GM18499 (cell line): ENCODE measurements around the gene CDHR5.

ENCODE experiments used
- ATAC-seq: cut with Tn5 transposase; IDR thresholded peaks from one replicate; pipeline ENCODE4 v1.9.1; 2021; ENCODE audit warnings: moderate number of reproducible peaks; ENCODE audit not compliant: insufficient read depth, unreplicated experiment

Gene CDHR5

GRCh38 chr11:612201-612960 is 12.4 kb downstream of the CDHR5 start:
- ATAC-seq: no peak

GRCh38 chr11:611001-611996 is 13.5 kb downstream of the CDHR5 start:
- no peak for ATAC-seq

GRCh38 chr11:610146-610801 is 14.5 kb downstream of the CDHR5 start:
- ATAC-seq: no peak

- ATAC-seq: no peak
These were observed 15.4 kb downstream of the CDHR5 start for GRCh38 chr11:609341-609811.

- ATAC-seq: no peak
These were observed 15.9 kb downstream of the CDHR5 start for GRCh38 chr11:608791-609251.

GRCh38 chr11:607971-608659 is 16.6 kb downstream of the CDHR5 start:
- no peak for ATAC-seq

- ATAC-seq: no peak
These were observed 17.6 kb downstream of the CDHR5 start for GRCh38 chr11:607020-607780.

- no peak for ATAC-seq
These were observed 18.5 kb downstream of the CDHR5 start for GRCh38 chr11:606245-606644.

- no peak for ATAC-seq
These were observed 19.2 kb downstream of the CDHR5 start for GRCh38 chr11:605286-606129.

GRCh38 chr11:603154-603553 is 21.6 kb downstream of the CDHR5 start:
- ATAC-seq: no peak

- ATAC-seq: no peak
These were observed 23.0 kb downstream of the CDHR5 start for GRCh38 chr11:601573-602245.

- ATAC-seq: no peak
These were observed 26.6 kb downstream of the CDHR5 start for GRCh38 chr11:598005-598680.

- ATAC-seq: no peak
These were observed 27.5 kb downstream of the CDHR5 start for GRCh38 chr11:597166-597725.

GRCh38 chr11:596374-596773 is 28.4 kb downstream of the CDHR5 start:
- ATAC-seq: no peak

- ATAC-seq: no peak
These were observed 29.4 kb downstream of the CDHR5 start for GRCh38 chr11:595400-595799.

- no peak for ATAC-seq
These were observed 31.4 kb downstream of the CDHR5 start for GRCh38 chr11:593347-593746.

- no peak for ATAC-seq
These were observed 31.8 kb downstream of the CDHR5 start for GRCh38 chr11:592918-593317.
